Epithelial cell of esophagus (primary cell): ENCODE results near the gene IGSF3.
"Not testable (repeated sequence)": the region's sequence is repeated elsewhere in the genome, so short reads cannot be mapped to it uniquely, and the experiment has no call there.

ENCODE experiments used
- DNase-seq: peaks from one replicate; pipeline ENCODE4 v3.0.0; 2010; ENCODE audit warnings: low read depth
- H3K4me3 ChIP-seq: 2 replicates; pipeline ENCODE4 v1.5.1; 2011; ENCODE audit warnings: mild to moderate bottlenecking, low read length, control low read depth
- TF ChIP-seq, protein P1 (sequence below): IDR thresholded peaks from 2 replicates; pipeline ENCODE4 v1.5.1; 2011; ENCODE audit warnings: low read depth, mild to moderate bottlenecking, low read length, control low read depth, inconsistent platforms; ENCODE audit not compliant: insufficient read depth; ENCODE audit errors: missing control alignments

Gene IGSF3

DNA sequence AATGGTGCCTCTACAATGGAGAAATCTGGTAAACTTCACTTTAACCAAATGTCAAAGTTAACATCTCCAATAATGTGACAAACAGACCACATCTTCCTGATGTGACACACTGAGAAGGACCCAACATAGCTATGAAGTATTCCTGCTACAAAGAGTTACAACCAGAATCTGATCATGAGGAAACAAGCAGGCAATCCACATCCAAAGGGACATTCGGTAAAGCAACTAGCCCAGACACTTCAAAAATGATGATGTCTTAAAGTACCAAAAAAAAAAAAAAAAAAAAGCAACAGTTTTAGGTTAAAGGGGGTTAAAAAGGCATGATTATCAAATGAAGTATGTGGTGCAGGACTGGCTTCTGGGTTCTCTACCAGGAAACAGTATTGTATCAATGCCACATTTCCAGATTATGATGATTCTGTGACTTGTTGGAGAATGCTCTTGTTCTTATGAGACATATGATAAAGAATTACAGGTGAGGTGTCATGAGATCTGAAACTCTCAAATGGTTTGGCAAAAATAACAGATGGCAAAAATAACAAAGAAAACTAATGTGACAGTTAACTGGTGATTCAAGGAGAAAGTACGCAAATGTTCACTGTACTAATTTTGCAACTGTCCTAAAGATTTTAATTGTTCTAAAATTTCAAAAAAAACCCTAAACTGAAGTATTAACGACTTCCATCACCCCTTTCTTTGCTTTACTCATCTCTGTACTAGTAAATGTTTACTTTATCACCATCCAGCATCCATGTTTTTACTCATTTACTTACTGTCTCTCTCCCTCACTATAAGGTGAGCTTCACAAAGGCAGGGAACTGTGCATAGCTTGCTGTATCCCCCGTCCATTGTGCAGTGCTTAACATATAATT lies 99.5 kb downstream of the IGSF3 start:
- TF ChIP-seq, protein P1, sequence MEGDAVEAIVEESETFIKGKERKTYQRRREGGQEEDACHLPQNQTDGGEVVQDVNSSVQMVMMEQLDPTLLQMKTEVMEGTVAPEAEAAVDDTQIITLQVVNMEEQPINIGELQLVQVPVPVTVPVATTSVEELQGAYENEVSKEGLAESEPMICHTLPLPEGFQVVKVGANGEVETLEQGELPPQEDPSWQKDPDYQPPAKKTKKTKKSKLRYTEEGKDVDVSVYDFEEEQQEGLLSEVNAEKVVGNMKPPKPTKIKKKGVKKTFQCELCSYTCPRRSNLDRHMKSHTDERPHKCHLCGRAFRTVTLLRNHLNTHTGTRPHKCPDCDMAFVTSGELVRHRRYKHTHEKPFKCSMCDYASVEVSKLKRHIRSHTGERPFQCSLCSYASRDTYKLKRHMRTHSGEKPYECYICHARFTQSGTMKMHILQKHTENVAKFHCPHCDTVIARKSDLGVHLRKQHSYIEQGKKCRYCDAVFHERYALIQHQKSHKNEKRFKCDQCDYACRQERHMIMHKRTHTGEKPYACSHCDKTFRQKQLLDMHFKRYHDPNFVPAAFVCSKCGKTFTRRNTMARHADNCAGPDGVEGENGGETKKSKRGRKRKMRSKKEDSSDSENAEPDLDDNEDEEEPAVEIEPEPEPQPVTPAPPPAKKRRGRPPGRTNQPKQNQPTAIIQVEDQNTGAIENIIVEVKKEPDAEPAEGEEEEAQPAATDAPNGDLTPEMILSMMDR: no peak
- no peak overlapping the region for H3K4me3 ChIP-seq
- no peak for DNase-seq

DNA sequence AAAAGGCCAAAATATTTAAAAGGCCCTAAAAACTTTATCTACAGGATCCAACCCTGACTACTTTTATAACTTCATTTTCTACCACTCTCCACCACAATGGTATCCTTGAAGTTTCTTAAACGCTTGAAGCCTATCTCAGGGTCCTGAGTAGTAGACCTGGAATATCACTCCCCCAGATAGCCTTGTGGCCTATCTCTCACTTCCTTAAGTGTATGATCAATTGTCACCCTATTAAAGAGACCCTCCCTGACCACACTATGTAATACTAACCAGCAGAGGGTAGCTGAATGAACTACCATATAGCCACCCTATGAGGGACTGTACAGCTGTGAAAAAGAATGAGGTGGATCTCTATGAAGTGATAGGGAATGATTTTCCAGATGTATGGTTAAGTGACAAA lies 102.3 kb downstream of the IGSF3 start:
- no peak for DNase-seq
- TF ChIP-seq, protein P1: no peak

DNA sequence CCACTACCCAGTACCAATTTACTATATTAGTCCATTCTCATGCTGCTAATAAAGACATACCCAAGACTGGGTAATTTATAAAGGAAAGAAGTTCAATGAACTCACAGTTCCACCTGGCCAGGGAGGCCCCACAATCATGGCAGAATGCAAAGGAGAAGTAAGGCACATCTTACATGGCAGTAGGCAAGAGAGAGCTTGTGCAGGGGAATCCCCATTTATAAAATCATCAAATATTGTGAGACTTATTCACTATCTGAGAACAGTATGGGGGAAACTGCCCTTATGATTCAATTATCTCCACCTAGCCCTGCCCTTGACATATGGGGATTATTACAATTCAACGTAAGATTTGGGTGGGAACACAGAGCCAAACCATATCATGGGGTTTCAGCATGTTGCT lies 103.1 kb downstream of the IGSF3 start:
- TF ChIP-seq, protein P1: no peak
- DNase-seq: peak; percentile 30
- no peak overlapping the region for H3K4me3 ChIP-seq

More for the DNA sequence above, 102.3 kb downstream of the IGSF3 start:
- H3K4me3 ChIP-seq: no peak overlapping the region

DNA sequence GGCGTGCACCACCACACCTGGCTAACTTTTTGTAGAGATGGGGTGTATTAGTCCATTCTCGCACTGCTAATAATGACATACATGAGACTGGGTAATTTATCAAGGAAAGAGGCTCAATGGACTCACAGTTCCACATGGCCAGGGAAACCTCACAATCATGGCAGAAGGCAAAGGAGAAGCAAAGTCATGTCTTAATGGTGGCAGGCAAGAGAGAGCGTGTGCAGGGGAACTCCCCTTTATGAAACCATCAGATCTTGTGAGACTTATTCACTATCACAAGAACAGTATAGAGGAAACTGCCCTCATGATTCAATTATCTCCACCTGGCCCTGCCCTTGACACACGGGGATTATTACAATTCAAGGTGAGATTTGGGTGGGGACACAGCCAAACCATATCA lies 105.1 kb downstream of the IGSF3 start:
- DNase-seq, H3K4me3 ChIP-seq: not testable (repeated sequence)

DNA sequence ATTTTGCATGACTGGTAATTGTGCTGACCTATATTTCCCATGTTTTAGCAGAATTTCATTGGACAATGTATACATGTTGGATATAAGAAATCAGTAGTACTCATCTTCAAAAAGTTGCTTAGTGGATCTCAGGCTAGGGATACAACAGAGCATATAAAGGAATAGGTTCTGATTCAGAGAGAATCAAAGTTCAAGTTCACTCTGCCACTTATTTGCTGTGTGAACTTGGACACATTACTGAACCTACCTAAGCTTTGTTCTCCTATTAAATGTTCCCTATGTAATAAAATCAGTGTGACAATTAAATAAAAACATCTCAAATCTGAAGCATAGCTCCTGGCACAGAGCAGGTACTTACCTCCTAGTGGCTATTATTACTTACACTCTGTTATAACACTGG lies 106.0 kb downstream of the IGSF3 start:
- TF ChIP-seq, protein P1: no peak
- DNase-seq: no peak
- no peak overlapping the region for H3K4me3 ChIP-seq

DNA sequence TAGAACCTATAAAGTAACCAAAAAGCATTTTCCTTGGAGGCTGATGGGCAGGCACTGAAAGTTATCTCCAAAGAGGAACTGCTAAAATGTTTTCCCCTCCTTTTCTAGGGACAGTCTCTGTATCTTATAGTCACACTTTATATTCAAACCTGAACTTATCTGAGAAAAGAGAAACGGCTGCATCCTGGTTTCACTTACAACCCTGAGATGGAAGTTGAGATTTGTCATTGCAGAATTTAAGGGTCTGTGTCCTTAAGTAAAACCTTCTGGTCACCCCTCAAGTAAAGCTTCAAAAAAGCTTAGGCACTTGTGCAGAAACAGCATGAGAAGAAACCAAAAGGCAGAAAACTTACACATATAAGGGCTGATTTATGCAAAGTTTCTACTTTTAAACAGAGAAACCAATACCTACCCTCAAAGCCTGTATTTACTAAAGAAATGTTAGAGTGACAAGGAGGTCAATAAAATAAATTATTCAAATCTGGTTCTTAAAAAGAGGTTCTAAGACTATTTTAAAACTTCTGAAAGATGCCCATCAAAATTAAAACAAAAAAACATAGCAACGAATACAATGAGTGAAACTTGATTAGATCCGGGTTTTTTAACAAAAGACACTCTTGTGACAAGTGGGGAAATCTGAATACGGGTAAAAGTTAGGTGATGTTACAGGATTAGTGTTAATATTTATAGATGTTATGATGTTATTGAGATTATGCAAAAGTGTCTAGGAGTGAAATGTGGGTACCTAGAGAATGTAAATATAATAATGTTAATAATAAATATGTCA lies 106.6 kb downstream of the IGSF3 start:
- TF ChIP-seq, protein P1: no peak
- no peak overlapping the region for H3K4me3 ChIP-seq
- DNase-seq: no peak

DNA sequence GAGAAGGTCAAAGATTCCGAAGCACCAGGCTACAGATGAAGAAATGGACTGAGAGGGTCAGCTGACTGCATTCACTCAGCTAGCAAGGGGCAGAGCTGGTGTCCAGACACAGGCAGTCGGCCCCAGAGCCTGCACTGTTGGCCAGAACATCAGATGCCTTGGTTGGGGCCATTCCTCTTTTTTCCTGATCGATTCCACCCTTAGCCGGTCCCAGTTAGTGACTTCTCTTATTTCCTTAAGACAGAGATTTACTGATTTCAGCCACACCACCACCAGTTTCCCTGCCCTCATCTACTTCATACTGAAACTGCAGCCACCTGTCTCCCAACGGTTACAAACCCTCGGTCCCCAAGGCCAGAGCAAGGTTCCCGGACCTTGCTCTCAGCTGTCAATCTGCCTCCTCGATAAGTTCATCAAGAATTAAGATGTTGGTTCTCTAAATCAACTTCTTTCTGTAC lies 108.2 kb downstream of the IGSF3 start:
- TF ChIP-seq, protein P1: no peak
- no peak for DNase-seq
- no peak overlapping the region for H3K4me3 ChIP-seq
